MG63 (cell line): Measurements from ENCODE around the gene PKDCC. TPM values are rescaled to one million over a fixed set of nuclear protein-coding genes. Genes with fewer than 3 reads are reported as not detected.

ENCODE experiments used
- DNase-seq: peaks from one replicate; pipeline ENCODE4 v3.0.0-alpha.2; 2020
- H3K27me3 ChIP-seq: fragments of 250-450 bp; sonication (Bioruptor Pico); 2 replicates; pipeline ENCODE4 v1.5.1; 2020; ENCODE audit warnings: mild to moderate bottlenecking, moderate library complexity
- H3K36me3 ChIP-seq: fragments of 250-450 bp; sonication (Bioruptor Pico); 2 replicates; pipeline ENCODE4 v1.5.1; 2020; ENCODE audit warnings: mild to moderate bottlenecking, moderate library complexity
- H3K4me3 ChIP-seq: fragments of 250-450 bp; sonication (Bioruptor Pico); 2 replicates; pipeline ENCODE4 v1.5.1; 2020; ENCODE audit warnings: mild to moderate bottlenecking, moderate library complexity
- H3K9me3 ChIP-seq: fragments of 250-450 bp; sonication (Bioruptor Pico); 2 replicates; pipeline ENCODE4 v1.5.1; 2020; ENCODE audit warnings: mild to moderate bottlenecking, moderate library complexity
- total RNA-seq: library from RNA; depleted of rRNA; stranded (reverse); fragments of >200 nt; shearing (Covaris generic); gene quantifications from 2 replicates; pipeline ENCODE4 v1.2.3, GENCODE V29; 2014; ENCODE audit warnings: low replicate concordance

PKDCC gene
- total RNA-seq, 1 experiment from 2014 or later, result 36.0 TPM

DNA sequence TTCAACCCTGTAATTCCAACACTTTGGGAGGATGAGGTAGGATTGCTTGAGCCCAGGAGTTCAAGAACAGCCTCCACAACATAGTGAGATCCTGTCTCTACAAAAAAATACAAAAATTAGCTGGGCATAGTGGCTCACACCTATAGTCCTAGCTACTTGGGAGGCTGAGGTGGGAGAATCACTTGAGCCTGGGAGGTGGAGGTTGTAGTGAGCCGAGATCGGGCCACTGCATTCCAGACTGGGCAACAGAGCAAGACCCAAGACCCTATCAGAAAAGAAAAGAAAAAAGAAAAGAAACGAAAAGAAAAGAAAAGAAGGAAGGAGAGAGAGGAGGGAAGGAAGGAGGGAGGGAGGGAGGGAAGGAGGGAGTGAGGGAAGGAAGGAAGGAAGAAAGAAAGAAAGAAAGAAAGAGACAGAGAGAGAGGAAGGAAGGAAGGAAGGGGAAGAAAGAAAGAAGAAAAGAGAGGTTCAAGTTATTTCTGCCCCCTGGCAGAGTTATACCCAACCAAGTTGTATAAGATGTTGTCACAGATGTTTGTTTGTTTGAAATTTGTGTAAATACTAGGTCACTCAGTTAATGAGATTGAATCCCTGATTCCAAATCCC lies 3.9 kb upstream of the PKDCC start:
- no peak for DNase-seq
- no peaks in the 10 kb centered on the region for H3K27me3 ChIP-seq
- H3K9me3 ChIP-seq, result no peaks in the 10 kb centered on the region
- H3K36me3 ChIP-seq, result no peaks in the 10 kb centered on the region
- H3K4me3 ChIP-seq, result no peak overlapping the region

DNA sequence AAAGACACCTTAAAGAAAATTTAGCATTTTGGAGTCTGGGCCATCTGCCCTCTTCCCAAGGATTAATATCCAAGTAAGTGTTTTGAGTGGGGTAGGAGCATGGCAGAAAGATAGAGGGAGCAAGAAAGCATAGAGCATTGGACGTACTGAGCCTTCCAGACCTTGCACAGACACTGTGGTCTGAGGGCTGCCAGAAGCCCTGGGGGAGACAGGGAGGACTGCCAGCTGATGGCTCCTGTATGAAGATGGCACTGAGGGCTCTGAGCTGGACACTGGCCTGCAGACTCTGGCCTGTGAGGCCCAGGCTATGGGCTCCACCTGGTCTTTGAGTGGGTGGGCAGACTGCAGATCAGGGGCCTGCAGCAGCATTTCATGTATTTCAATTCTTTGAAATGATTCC lies 2.9 kb upstream of the PKDCC start:
- H3K9me3 ChIP-seq, result no peaks in the 10 kb centered on the region
- peaks cover 7% of the 10 kb centered on the region for H3K36me3 ChIP-seq
- no peak for DNase-seq
- no peaks in the 10 kb centered on the region for H3K27me3 ChIP-seq
- H3K4me3 ChIP-seq, result no peak overlapping the region

DNA sequence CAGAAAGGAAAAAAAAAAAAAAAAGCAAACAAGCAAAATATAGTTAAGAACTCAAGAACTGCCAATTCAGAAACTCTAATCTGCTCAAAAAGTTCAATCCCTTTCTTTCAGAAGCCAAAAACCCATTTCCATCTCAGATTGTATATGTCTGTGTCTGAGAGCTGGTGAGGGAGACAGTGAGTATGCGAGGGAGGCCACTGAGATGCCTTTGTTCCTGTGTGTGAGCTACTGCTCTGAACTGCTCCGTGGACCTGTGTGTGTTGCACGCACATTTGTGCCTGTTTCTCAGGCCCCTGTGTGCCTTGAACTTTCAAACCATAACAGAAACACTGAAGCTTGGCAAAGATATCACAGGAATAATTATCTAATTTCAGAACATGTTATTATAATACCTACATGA lies 2.5 kb upstream of the PKDCC start:
- Histone ChIP-seq H3K27me3 (no peaks in the 10 kb centered on the region), H3K4me3 (no peak overlapping the region), H3K36me3 (peaks cover 11% of the 10 kb centered on the region), H3K9me3 (no peaks in the 10 kb centered on the region)
- no peak for DNase-seq

DNA sequence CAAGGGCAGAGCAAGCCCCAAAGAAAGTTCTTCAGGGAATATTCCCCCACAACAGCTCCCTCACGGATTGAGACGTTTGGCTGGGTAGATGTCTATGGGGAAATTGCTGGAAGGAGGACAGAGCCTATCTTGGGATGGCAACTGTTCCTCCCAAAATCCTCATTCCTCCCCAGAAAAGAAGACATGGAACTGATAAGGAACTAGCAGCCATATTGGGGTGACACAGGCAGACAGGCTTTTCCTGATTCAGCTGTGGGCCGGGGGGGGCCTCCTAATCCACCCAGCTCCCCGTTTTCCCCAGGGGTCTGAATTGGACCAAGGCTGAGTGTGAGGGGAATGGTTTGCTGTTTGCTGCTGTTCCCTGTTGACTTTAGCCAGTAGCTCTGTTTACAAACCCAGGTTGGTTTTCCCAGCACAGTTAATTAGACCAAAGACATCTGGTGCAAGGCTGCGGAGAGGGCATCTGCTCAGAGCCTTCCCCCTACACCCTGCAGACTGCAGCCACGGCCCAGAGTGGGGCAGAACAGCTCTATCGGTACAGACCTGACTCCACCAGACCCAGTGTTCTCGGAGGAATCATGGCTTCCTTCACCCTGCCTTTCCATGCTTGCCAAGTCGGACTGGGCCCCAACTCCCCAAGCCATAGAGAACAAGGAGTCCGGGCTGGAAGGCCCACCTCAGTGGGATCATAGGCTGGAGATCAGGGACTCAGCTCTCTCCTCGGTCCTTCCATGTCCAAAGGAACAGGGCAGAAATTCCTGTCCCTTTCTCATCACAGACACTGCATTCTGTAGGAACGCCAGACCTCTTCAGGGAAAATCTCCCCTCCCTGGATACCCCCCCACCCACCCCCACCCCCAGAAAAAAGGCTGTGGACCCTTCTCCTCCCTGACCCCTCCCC lies 1.7 kb upstream of the PKDCC start:
- Histone ChIP-seq H3K36me3 (peaks cover 18% of the 10 kb centered on the region), H3K27me3 (no peaks in the 10 kb centered on the region), H3K4me3 (no peak overlapping the region), H3K9me3 (no peaks in the 10 kb centered on the region)
- no peak for DNase-seq

DNA sequence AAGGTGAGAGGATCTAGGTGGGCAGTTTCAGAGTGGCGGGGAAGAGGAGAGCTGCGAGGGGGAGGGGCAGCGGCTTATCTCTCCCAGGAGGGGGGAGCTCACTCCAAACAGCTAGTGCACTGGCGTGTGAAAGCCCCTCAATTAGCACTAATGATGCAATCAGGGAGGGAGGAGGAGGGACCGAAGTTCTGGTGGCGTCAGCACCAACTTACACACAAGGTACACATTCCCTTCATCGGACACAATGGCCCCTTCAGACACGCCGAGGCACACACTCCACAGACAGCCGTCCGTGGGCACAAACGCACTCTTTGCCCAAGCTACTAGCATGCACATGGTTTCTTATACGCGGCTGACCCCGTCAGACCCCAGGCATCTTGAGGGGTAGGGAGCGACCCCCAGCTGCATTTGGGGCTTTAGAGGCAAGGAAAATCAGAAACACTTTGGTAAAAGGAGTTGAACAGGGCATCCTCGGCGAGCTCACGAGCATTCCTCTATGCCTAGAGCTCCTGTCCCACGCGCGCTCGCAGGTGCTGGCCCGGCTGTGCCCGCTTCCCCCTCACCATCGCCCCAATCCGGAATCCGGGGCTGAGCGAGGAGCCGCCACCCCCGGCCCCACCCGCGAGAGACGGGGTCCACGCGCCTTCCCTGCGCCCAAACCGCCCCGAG lies 868 bp upstream of the PKDCC start:
- Histone ChIP-seq H3K27me3 (no peaks in the 10 kb centered on the region), H3K9me3 (no peaks in the 10 kb centered on the region), H3K4me3 (peak overlapping the region; percentile 59), H3K36me3 (peaks cover 20% of the 10 kb centered on the region)
- no peak for DNase-seq

DNA sequence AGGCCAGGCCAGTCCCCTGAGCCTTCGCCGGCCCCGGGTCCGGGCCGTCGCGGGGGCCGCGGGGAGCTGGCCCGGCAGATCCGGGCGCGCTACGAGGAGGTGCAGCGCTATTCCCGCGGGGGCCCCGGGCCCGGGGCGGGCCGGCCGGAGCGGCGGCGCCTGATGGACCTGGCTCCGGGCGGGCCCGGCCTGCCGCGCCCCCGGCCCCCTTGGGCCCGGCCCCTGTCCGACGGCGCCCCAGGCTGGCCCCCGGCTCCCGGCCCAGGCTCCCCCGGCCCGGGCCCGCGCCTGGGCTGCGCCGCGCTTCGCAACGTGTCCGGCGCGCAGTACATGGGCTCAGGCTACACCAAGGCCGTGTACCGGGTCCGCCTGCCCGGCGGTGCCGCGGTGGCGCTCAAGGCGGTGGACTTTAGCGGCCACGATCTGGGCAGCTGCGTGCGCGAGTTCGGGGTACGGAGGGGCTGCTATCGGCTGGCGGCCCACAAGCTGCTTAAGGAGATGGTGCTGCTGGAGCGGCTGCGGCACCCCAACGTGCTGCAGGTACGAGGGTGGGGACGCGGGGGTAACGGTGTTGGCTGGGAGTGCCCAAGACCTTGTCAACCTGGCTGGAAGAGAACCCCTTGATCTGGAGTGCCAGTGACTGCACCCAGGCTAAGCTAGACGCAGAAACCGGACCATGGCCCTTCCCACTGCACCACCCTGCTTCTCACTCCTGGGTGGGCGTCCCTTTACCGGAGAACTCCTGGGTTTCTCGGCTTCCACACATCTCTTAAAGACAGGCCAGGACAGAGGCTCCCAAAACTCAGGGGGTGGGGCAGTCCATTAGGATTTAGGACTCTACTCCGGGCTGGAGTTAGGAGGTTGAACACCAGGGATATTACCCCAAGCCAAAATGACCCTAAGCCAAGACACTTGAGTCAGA lies 739 bp downstream of the PKDCC start:
- DNase-seq, result peak; percentile 77
- H3K36me3 ChIP-seq, result peaks cover 30% of the 10 kb centered on the region
- peak overlapping the region; percentile 76 for H3K4me3 ChIP-seq
- H3K27me3 ChIP-seq, result no peaks in the 10 kb centered on the region
- no peaks in the 10 kb centered on the region for H3K9me3 ChIP-seq

DNA sequence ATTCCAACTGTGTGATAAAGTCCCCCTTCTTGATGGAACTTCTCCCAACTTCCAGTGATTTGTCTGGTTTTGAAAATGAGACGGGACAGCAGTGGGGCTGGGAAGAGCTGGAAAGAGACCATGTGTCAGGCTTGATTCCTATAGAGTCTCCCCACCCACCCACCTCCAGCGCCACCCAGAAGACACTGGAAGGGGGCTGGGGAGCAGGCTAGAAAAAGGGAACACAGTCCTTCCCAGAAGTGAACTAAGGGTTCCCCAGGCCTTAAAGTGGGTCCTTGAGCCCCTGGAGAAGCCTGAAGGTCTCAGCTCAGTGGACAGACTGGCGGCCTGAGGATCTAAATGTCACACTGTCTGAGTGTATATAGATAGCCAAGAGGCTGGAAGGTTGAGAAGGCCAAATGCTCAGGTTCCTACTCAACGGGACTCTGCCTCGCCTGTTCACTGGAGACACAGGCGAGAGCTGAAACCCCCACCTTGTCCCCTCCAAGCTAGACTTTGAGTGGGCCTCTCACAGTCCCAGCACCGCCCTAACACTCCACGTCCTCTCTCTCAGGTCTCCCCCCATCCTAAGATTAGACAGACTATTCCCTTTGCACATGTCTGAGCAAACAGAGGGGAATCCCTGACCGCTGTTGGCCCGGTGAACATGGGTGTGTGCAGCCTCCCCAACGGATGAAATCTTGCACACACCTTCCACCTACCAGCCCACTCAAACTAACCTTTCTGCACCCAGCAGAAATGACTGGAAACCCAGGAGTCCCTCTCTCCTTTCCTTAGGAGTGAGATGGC lies 1.6 kb downstream of the PKDCC start:
- no peak for DNase-seq
- Histone ChIP-seq H3K9me3 (no peaks in the 10 kb centered on the region), H3K27me3 (no peaks in the 10 kb centered on the region), H3K36me3 (peaks cover 37% of the 10 kb centered on the region), H3K4me3 (peak overlapping the region; percentile 76)

DNA sequence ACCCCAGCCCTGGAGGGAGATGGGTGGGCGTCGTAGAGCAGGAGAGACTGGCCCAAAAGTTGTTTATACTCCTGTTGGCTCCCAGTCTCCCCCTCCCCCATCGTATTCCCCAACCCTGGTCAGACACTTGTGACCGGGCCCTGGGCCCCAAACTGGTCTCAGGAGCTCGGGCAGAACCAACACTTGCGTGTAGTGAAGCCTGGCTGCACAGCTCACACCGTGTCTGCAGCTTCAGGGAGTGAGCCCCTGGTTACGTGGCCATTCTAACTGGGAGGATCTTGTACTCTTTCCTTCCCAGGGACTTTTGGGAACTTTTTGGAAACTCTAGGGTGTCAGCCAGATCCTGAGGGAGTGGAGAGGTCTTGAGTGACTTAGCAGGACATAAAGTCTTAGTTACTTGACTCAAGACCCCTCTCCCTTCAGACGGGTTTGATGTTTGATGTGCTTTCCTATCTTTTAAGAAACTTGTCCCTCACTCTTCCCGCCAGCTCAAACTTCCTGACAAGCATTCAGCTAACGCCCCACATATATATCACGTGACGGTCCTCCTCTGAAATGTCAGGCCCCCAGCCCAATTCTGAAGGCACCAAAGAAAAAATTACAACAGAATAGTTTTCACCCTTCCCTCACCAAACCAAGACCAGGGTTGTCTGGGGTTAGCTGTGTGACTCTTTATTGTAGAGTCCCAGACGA lies 2.3 kb downstream of the PKDCC start:
- H3K4me3 ChIP-seq, result peak overlapping the region; percentile 76
- peaks cover 44% of the 10 kb centered on the region for H3K36me3 ChIP-seq
- no peaks in the 10 kb centered on the region for H3K9me3 ChIP-seq
- DNase-seq, result no peak
- no peaks in the 10 kb centered on the region for H3K27me3 ChIP-seq

DNA sequence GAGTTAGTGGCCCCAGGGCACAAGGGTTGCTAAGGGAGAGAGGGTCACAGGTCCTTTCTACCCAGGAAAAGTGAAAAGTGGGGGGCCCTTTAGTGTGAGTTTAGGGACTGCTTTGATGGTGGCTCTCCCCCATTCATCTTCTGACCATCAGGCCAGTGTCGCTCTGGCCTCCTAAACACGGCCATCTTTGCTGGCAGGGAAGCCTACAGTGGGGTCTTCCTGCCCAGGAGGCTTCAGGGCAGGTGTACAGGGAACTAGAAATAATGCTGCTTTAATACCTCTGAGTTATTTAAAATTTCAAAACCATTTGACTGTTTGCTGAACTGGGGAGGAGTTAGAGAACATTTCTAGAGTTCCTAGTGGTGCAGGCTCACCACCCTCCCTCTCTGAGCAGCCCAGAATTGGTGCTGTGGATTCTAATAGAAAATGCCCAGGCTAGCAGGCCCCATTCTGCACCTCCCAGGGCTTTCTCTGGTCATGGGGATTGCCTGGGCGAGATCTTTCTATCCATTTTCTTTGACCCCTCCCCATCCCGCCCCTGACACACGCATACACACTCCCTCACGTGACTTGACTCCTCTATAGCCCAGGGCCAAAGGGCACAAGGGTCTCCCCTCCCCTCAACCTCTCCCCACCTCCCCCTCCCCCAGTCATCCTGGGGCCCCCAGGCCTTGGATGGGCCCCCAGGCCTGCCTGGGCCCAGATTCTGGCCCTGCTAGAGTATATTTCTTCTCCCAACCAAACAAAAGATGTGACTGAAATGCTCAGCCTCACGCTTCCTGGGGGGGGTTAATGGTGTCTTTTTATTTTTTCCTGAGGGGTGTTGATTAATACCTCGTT lies 3.1 kb downstream of the PKDCC start:
- Histone ChIP-seq H3K27me3 (no peaks in the 10 kb centered on the region), H3K36me3 (peaks cover 51% of the 10 kb centered on the region), H3K9me3 (no peaks in the 10 kb centered on the region), H3K4me3 (peak overlapping the region; percentile 76)
- no peak for DNase-seq

DNA sequence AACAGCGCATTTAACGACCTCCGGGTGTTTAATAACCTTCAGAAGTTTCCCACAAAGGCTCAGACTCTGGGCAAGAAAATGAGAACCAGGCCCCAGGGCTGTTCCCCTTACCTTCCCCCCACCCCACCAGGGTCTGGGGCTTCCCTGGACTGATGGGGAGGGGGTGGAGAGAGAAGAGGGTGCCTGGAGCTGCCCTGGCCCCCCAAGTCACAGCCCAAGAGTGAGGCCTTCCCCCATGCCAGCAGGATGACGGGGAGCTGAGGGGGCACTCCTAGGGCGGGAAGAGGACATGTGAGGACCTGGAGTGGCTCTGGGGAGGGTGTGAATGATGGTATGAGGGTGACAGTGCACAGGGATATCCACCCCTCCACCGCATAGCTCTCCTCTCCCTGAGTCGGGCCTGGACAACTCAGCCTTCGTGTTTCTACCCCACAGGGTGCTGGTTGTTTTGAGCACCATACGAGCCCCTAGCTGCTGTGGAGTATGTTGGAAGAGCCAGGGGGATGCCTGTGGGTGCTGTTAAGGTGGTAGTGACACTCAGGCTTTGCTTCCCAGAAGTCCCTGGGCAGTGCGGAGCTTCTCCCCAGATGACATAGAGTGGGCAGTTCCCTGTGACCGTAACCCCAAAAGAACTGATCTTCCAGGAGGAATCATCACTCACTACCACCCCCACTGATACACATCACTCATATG lies 3.9 kb downstream of the PKDCC start:
- H3K9me3 ChIP-seq, result no peaks in the 10 kb centered on the region
- no peak overlapping the region for H3K4me3 ChIP-seq
- peaks cover 55% of the 10 kb centered on the region for H3K36me3 ChIP-seq
- no peaks in the 10 kb centered on the region for H3K27me3 ChIP-seq
- no peak for DNase-seq

DNA sequence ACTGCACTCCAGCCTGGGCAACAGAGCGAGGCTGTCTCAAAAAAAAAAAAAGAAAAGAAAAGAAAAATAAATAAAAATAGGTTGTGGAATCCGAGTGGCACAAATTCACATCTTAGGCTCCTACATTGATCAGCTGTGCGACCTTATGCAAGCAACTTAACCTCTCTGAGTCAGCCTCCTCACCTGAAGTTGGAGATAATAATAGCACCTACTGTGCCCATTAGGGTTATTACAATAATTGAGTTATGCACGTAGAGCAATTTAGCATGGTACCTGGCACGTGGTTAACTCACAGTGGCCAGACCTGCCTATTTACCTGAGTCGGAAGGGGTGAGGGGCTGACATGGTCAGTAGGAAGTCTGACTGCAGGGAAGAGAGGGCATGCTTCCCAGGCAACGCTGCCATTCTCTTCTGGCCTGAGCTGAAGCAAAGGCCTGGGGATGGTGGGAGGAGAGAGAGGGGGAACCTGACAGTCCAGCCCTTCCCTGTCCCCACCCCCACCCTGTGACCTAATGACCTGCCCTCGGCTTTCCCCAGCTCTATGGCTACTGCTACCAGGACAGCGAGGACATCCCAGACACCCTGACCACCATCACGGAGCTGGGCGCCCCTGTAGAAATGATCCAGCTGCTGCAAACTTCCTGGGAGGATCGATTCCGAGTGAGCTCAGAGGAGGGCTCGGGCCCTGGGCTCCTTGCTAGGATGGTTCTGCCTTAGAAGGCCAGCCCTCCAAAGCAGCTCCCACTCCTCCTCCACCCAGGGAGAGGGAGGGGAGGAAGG lies 5.1 kb downstream of the PKDCC start:
- Histone ChIP-seq H3K4me3 (no peak overlapping the region), H3K9me3 (no peaks in the 10 kb centered on the region), H3K36me3 (peaks cover 67% of the 10 kb centered on the region), H3K27me3 (no peaks in the 10 kb centered on the region)
- no peak for DNase-seq

DNA sequence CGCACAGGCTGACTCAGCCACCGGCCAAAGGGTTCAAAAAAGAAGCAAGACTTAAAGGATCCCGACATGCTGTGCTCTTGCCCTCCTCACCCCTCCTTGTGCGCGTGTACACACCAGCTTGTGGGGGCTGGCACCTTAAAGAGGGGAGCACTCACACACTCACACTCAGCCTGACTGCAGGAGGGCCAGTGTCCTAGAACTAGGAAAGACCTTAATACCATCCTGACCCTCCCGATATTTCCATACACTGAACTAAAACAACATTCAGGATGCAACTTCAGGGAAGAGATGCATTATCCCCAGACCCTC lies 5.6 kb downstream of the PKDCC start:
- Histone ChIP-seq H3K4me3 (no peak overlapping the region), H3K36me3 (peaks cover 70% of the 10 kb centered on the region), H3K9me3 (no peaks in the 10 kb centered on the region), H3K27me3 (no peaks in the 10 kb centered on the region)
- no peak for DNase-seq

DNA sequence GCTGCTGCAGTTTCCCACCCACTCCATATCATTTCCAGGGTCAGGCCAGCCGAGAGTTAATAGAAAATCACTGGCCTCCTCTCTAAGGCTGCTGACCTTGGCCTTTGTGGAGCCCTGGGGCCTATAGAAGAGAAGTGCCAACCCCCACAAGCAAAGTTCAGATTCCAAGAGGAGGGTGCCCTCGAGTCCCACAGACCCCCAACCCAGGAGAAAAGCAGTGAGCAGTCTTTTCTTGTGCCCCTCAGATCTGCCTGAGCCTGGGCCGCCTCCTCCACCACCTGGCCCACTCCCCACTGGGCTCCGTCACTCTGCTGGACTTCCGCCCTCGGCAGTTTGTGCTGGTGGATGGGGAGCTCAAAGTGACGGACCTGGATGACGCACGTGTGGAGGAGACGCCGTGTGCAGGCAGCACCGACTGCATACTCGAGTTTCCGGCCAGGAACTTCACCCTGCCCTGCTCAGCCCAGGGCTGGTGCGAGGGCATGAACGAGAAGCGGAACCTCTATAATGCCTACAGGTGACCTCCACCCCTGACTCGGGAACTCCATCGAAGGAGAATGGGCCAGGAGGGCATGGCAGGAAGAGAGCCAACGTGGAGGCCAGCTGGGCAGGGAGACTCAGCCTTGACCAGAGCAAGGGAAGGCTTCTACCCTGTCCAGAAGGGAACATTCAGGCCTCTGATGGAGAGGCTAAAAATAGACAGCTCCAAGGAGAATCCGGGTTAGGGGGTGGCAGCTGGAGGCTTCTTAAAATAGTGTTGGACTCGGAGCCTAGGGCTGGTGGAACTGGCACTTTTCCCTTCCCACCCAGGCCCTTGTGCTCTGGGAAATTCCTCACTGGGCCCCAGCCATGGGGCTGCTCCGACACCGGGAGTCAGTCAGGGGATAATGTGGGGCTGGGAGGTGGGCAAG lies 6.2 kb downstream of the PKDCC start:
- Histone ChIP-seq H3K9me3 (no peaks in the 10 kb centered on the region), H3K4me3 (no peak overlapping the region), H3K27me3 (no peaks in the 10 kb centered on the region), H3K36me3 (peaks cover 69% of the 10 kb centered on the region)
- no peak for DNase-seq
